ENCODE data around the gene FUT8.
"Not testable (repeated sequence)": the region's sequence is repeated elsewhere in the genome, so short reads cannot be mapped to it uniquely, and the experiment has no call there.

Gene FUT8

GRCh38 chr14:65628664-65629063 lies 216.1 kb downstream of the FUT8 start:
- no peak for DNase-seq

DNA sequence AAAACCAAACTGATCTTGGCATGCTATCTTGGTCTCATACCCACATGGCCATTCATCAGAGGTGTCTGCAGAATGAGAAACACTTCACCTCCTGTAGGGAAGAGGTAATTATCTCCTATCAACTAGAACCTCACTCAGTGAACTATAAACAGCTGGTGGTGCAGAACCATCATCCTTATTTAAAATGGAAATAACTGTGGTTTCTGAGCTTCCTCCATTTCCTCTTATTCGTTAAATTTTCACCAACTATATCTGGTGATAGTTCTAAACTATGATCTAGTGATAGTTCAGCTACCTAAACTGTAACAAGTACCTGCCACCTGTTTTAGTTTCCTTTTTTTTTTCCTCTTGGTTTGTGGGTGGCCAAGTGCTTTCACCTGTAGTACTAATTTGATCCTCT lies 218.5 kb downstream of the FUT8 start:
- DNase-seq, result no peak

DNA sequence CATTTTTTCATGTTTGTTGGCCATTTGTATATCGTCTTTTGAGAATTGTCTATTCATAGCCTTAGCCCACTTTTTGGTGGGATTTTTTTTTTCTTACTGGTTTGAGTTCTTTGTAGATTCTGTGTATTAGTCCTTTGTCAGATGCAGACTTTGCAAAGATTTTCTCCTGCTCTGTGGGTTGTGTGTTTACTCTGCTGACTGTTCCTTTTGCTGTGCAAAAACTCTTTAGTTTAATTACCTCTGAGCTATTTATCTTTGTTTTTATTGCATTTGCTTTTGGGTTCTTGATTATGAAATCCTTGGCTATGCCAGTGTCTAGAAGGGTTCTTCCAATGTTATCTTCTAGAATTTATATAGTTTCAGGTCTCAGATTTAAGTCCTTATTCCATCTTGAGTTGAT lies 220.0 kb downstream of the FUT8 start:
- DNase-seq, result no peak

GRCh38 chr14:65633666-65634065 lies 221.1 kb downstream of the FUT8 start:
- DNase-seq, result not testable (repeated sequence)

DNA sequence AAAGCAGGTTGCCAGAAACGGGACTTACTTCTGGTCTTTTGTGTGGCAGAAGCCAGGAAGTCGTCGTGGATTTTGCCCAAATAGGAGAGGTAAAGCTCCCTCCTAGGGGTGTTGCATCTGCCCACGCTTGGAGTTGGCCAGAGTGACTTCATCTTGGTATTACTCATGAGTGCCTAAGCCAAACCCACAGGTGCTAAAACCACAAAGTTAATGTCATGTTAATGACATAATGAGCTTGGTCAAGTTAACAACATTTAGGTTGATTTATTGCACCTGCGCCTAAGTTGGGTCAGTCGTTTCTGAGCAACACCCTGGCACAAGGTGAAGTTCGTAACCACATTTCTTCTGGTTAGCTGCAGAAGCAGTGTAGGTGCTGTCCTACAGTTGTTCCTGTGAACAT lies 225.2 kb downstream of the FUT8 start:
- DNase-seq, result no peak

GRCh38 chr14:65639216-65639615 lies 226.7 kb downstream of the FUT8 start:
- no peak for DNase-seq

DNA sequence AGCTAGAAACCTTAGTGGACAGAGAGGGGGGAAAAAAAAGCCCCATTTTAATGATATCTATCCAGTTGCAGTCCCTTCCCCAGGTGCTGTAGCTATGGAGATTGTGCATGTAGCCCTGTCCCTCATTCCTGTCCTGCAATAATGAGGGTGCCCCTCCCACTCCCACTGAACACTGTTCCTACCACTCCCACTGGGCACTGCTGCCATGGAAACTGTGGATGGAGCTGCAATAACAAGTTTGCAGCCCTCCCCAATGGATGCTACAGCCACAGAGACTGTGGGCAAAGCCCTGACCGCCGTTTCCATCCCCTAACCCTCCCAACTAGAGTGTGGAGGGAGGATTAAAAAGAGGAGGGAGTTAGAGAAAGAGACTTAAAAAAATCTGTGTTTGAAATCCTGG lies 238.3 kb downstream of the FUT8 start:
- no peak for DNase-seq

- DNase-seq, result no peak
These were observed 244.0 kb downstream of the FUT8 start for GRCh38 chr14:65656554-65656953.

DNA sequence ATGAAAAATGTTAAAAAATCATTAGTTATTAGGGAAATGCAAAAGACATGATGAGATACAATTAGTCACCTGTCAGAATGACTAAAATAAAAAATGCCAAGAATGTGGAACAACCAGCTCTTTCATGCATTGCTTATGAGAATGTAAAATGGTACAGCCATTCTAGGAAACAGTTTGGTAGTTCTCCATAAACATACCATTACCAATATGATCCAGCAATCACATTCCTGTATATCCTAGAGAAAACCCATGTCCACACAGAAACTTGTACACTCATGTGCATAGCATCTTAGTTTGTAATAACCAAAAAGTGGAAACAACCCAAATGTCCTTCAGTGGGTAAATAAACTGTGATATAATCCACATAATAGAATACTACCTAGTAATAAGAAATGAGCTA lies 245.7 kb downstream of the FUT8 start:
- DNase-seq, result no peak

GRCh38 chr14:65661865-65662264 lies 249.3 kb downstream of the FUT8 start:
- DNase-seq, result no peak

GRCh38 chr14:65664436-65664835 lies 251.9 kb downstream of the FUT8 start:
- DNase-seq, result no peak

- no peak for DNase-seq
These were observed 264.0 kb downstream of the FUT8 start for GRCh38 chr14:65676361-65677014.

- no peak for DNase-seq
These were observed 273.0 kb downstream of the FUT8 start for GRCh38 chr14:65685572-65685971.

- no peak for DNase-seq
These were observed 274.2 kb downstream of the FUT8 start for GRCh38 chr14:65686761-65687160.

DNA sequence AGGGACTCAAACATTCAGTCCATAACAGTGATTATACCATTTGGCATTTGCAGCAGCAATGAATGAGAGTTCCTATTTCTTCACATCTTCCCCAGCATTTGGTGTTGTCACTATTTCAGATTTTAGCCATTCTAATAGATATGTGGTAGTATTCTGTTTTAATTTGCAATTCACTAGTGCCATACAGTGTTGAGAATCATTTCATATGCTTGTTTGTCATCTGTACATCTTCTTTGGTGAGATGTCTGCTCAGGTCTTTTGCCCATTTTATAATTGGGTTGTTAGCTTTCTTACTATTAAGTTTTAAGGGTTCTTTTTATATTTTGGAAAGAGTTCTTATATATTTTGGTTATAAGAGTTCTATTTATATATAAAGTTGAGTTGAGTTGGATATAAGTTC lies 276.5 kb downstream of the FUT8 start:
- DNase-seq, result no peak

GRCh38 chr14:65692566-65692965 lies 280.0 kb downstream of the FUT8 start:
- DNase-seq, result not testable (repeated sequence)

- no peak for DNase-seq
These were observed 284.3 kb downstream of the FUT8 start for GRCh38 chr14:65696801-65697200.

DNA sequence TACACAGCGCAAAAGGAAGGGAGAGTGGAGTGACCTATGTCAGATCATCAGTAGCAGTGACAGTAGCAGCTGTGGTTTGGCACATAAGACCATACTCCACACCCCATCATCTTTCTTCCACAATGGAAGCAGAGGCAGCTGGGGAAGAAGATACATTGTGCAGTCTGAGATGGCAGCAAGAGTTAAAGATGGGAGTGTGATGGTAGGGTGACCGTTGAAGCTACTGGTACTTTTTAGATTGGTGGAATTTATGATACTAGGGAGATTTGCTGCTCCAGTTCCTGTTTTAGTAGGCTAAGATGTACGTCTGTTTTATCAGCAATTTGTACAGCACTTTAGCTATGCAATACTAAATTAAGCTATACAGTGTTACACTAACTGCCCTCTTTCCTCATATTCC lies 291.0 kb downstream of the FUT8 start:
- no peak for DNase-seq

GRCh38 chr14:65703996-65704395 lies 291.5 kb downstream of the FUT8 start:
- no peak for DNase-seq

GRCh38 chr14:65704437-65704836 lies 291.9 kb downstream of the FUT8 start:
- DNase-seq, result no peak

GRCh38 chr14:65704850-65705249 lies 292.3 kb downstream of the FUT8 start:
- no peak for DNase-seq

GRCh38 chr14:65709576-65709975 lies 297.0 kb downstream of the FUT8 start:
- no peak for DNase-seq

GRCh38 chr14:65716813-65717212 lies 304.3 kb downstream of the FUT8 start:
- DNase-seq, result not testable (repeated sequence)

DNA sequence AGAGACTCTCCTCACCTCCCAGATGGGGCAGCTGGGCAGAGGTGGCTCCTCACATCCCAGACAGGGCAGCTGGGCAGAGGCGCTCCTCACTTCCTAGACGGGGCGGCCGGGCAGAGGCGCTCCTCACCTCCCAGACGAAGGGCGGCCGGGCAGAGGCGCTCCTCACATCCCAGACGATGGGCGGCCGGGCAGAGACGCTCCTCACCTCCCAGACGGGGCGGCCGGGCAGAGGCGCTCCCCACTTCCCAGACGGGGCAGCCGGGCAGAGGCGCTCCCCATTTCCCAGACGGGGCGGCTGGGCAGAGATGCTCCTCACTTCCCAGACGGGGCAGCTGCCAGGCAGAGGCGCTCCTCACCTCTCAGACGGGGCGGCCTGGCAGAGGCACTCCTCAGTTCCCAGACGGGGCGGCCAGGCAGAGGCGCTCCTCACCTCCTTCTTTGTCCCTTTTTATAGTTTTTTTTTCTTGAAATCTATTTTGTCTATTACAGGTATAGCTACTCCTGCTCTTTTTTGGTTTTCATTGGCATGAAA lies 304.9 kb downstream of the FUT8 start:
- not testable (repeated sequence) for DNase-seq

DNA sequence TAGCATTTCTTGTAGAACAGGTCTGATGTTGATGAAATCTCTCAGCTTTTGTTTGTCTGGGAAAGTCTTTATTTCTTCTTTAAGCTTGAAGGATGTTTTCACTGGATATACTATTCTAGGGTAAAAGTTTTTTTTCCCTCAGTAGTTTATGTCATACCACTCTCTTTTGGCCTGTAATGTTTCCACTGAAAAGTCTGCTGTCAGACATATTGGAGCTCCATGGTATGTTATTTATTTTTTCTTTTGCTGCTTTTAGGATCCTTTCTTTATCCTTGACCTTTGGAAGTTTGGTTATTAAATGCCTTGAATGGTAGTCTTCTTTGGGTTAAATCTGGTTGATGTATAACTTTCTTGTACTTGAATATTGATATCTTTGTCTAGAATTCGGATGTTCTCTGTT lies 306.1 kb downstream of the FUT8 start:
- no peak for DNase-seq

Measured in activated gamma-delta T cell (primary cell).